ENCODE measurements around the gene EFHD2. TPM values are rescaled to one million over a fixed set of nuclear protein-coding genes. Genes with fewer than 3 reads are reported as not detected.
"Not testable (repeated sequence)": the region's sequence is repeated elsewhere in the genome, so short reads cannot be mapped to it uniquely, and the experiment has no call there.

The EFHD2 gene
- total and polyA plus RNA-seq, 5 experiments from 2014 or later: 25.3 to 129 (median 27.6) TPM

DNA sequence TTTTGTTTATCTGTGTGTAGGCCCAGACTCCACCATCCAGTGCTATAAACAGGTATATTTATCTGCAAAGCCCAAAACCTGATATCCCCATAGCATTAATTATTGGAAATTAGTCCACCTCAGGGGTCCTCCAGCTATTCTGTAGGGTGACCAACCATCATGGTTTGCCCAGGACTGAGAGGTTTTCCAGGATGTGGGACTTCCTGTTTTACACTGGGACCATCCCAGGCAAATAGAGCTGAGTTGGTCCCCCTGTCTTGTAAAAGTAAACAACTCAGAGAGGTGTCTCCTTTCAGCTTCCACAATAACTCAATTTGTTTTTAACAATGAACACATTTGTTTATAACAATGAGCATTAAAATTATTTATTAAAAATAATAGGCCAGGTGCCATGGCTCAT lies 58.5 kb downstream of the EFHD2 start:
- H3K36me3 Mint-ChIP-seq: no peaks in the 10 kb centered on the region
- POLR2A ChIA-PET: no interaction called here
- H3K4me3 Mint-ChIP-seq: no peak overlapping the region
- no peaks in the 10 kb centered on the region for H3K4me1 Mint-ChIP-seq
- DNase-seq: no peak
- peaks cover 0 to 7% (median 0%) of the 10 kb centered on the region in 5 donors for H3K27me3 Mint-ChIP-seq
- H3K9me3 Mint-ChIP-seq: no peaks in the 10 kb centered on the region
- H3K27ac Mint-ChIP-seq: no peak overlapping the region
- no peak for ATAC-seq

DNA sequence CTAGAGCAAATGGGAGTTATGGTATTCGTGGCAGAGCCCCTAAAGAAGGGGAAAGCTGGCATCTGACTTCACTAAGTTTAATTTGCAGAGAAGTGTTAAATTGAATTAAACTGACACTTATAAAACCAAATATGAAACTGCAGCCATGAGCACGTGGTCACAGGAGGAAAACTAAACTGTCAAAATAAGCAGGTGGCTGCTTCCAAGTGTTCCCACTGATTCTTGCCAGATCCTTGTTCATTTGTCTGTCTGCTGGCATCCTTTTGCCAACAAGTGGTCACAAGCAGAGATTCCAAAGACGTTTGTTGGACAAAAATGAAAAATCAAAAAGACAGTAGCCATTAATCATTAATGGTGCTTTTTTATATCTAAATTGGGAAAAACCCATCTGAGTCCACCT lies 59.7 kb downstream of the EFHD2 start:
- no peak overlapping the region for H3K4me3 Mint-ChIP-seq
- H3K27ac Mint-ChIP-seq: no peak overlapping the region
- POLR2A ChIA-PET: no interaction called here

DNA sequence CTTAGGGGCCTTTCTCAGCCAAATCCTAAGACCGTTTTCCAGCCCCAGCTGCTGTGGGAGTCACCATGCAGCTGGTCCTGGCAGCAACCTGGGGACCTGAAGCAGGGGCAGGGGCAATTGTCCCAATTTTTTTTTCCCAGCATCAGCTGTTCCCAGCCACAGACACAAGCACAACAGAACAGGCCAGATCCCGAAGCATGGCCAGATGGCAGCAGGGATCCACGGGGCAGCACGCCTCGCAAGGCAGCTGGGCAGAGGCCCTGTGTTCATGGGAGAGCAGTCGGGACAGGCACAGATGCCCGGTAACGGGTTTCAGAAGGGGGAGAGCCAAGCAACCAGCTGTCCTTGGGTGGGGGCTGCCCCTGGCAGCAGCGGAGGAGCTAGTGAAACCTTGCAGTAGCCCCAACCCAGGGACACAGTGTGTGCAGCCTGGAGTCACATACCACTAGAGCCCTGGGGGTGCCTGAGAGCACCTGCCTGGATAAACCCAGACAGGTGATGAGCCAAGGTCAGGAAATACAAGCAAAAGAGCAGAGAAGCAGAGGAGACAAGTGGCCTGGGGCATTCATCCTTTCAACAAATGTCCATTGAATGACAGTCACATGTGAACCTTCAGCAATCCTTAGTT lies 60.2 kb downstream of the EFHD2 start:
- peak overlapping the region in 1 of 10 donors; percentile 74 for H3K27ac Mint-ChIP-seq
- H3K4me3 Mint-ChIP-seq, H3K27me3 Mint-ChIP-seq, H3K36me3 Mint-ChIP-seq, ATAC-seq, H3K9me3 Mint-ChIP-seq, DNase-seq, POLR2A ChIA-PET, H3K4me1 Mint-ChIP-seq: not testable (repeated sequence)

More for the DNA sequence above, 59.7 kb downstream of the EFHD2 start:
- ATAC-seq (no peak), DNase-seq (no peak)
- no peaks in the 10 kb centered on the region for H3K9me3 Mint-ChIP-seq
- H3K36me3 Mint-ChIP-seq: no peaks in the 10 kb centered on the region
- no peaks in the 10 kb centered on the region for H3K4me1 Mint-ChIP-seq
- H3K27me3 Mint-ChIP-seq: peaks cover 0 to 6% (median 0%) of the 10 kb centered on the region in 5 donors

DNA sequence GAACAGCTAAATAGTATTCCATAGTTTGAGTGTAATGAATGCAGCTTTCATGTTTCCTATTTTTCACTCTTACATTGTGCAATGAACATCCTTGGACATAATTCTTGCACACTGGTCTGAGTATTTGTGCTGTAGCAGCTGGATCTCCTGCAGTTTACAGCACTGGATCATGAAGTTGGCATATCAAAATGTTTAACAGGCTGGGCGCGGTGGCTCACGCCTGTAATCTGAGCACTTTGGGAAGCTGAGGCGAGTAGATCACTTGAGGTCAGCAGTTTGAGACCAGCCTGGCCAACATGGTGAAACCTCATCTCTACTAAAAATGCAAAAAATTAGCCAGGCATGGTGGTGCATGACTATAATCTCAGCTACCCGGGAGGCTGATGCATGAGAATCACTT lies 61.4 kb downstream of the EFHD2 start:
- POLR2A ChIA-PET, H3K4me3 Mint-ChIP-seq, H3K27ac Mint-ChIP-seq, H3K36me3 Mint-ChIP-seq, H3K27me3 Mint-ChIP-seq, ATAC-seq, H3K4me1 Mint-ChIP-seq, DNase-seq, H3K9me3 Mint-ChIP-seq: not testable (repeated sequence)

DNA sequence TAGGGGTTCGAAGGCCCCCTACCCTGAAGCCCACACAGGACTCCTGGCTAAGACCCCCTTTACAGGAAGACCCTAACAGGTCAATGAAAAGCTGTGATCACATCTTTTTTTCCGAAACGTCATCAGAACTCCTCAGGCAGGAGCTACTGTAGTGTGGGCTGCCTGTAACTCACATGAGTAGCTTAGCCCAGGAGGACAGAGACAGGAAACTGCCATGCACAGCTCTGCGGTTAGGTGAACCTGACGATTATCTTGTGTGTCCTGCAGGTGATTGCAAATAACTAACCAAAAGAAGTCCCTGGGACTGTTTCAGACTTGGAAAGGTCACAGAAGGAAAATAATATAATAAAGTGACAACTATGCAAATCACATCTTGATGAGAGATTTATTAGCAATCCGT lies 62.0 kb downstream of the EFHD2 start:
- H3K27me3 Mint-ChIP-seq, H3K27ac Mint-ChIP-seq, H3K36me3 Mint-ChIP-seq, H3K4me3 Mint-ChIP-seq, ATAC-seq, H3K4me1 Mint-ChIP-seq, POLR2A ChIA-PET, DNase-seq, H3K9me3 Mint-ChIP-seq: not testable (repeated sequence)

DNA sequence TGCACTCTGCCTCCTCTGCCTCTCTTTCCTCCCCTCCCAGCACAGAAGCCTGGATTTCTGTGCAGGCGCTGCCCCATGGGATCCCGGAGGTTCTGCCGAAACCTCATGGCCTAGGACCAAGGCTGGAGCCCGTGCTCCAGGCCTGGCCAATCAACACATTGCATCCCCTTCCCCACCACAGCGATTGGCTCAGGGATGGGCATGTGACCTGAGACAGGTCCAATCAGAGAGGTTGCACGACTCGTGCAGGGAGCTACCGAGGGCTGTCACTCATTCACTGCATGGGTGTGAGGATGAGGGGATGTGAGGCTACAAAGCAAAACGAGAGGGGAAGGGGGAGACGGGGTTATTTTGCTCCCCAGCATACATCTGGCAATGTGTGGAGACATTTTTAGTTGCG lies 62.9 kb downstream of the EFHD2 start:
- no peak overlapping the region for H3K4me3 Mint-ChIP-seq
- DNase-seq: no peak

DNA sequence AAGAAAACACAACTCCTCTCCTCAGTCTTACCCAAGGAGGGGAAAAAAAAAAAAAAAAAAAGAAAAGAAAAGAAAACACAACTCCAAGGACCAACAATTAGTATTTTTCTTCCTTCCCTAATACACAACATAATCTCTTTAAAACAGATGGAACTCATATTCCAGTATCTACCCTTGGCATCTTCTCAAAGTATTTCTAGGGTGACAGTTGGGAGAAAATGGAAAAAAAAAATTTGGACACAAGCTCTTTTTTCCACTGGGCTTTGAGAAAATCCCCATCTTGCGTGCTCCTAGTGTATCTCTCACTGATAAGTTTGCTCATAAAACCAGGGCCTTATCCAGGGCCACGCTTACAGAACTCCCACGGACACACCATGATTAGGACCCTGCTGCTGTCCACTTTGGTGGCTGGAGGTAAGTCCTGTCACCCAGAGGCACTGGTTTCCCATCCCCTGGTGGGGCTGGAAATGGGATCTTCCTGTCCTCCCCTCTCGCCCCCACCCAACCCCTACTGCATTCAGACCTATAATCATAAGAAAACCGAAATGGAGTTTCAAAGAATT lies 66.1 kb downstream of the EFHD2 start, which contains the start of gene CELA2B:
Gene CELA2B, plus strand, starts transcription at position 353 of the 563 bp plus-strand sequence. Its CDS starts 22 bp downstream, at position 375.
- Mint-ChIP-seq H3K27ac (no peak within 1 kb of the TSS), H3K27me3 (no peaks in the 10 kb centered on the region), H3K36me3 (no peaks in the 10 kb centered on the region), H3K9me3 (no peaks in the 10 kb centered on the region), H3K4me1 (no peaks in the 10 kb centered on the region), H3K4me3 (peak within 1 kb of the TSS in 1 of 10 donors; percentile 24)
- POLR2A ChIA-PET: no interaction called here
- ATAC-seq (no peak), DNase-seq (no peak)

More for the DNA sequence above, 62.9 kb downstream of the EFHD2 start:
- H3K27me3 Mint-ChIP-seq: no peaks in the 10 kb centered on the region
- no peak for ATAC-seq
- POLR2A ChIA-PET: interaction anchor here (0.6 kb wide), 1 partner anchor 173 kb away, joined by 3 read pairs; no protein-coding TSS in a partner anchor
- no peaks in the 10 kb centered on the region for H3K36me3 Mint-ChIP-seq
- H3K4me1 Mint-ChIP-seq: no peaks in the 10 kb centered on the region
- no peak overlapping the region for H3K27ac Mint-ChIP-seq
- H3K9me3 Mint-ChIP-seq: no peaks in the 10 kb centered on the region

DNA sequence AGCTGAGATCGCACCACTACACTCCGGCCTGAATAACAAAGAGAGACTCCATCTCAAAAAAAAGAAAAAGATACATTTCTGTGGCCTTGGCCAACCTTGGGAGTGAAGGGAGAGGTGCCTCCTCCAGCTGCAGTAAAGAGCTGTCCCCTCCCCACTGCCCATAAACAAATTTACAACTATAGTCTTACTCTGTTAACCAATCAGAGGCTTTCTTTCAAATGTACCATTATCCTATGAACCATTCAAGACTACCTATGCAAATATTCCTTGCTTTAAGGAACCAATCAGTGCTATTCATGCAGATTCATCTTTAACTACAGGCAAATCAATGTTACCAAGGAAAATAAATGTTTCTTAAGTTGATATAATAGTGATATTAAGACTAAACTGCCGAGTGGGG lies 67.2 kb downstream of the EFHD2 start:
- POLR2A ChIA-PET: no interaction called here
- Mint-ChIP-seq H3K4me3 (no peak overlapping the region), H3K27ac (no peak overlapping the region), H3K9me3 (no peaks in the 10 kb centered on the region), H3K27me3 (no peaks in the 10 kb centered on the region), H3K36me3 (no peaks in the 10 kb centered on the region), H3K4me1 (no peaks in the 10 kb centered on the region)
- DNase-seq: no peak
- ATAC-seq: no peak

DNA sequence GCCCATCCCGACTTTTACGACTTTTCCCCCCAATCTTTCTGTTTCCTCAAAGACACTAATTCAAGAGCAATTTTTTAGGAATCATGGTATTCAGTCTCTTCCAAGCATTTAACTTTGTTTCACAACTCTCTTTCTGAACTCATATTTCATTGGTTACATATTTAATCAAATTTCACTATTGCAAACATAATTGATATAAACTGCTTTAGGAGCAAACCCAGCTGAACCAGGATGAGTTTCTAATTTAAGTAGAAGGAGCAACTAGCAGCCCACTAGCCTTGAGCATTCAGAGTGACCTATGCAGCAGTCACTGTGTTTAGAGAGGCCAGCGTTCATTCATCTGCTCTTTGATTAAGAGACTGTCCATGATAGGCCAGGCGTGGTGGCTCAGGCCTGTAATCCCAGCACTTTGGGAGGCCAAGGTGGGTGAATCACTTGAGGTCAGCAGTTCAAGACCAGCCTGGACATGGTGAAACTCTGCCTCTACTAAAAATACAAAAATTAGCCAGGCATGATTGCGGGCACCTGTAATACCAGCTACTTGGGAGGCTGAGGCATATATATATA lies 68.0 kb downstream of the EFHD2 start:
- ATAC-seq (no peak), DNase-seq (no peak)
- H3K4me3 Mint-ChIP-seq: no peak overlapping the region
- no peaks in the 10 kb centered on the region for H3K4me1 Mint-ChIP-seq
- H3K27me3 Mint-ChIP-seq: no peaks in the 10 kb centered on the region
- no peaks in the 10 kb centered on the region for H3K36me3 Mint-ChIP-seq
- no peak overlapping the region for H3K27ac Mint-ChIP-seq
- H3K9me3 Mint-ChIP-seq: no peaks in the 10 kb centered on the region
- POLR2A ChIA-PET: no interaction called here

Other genes starting within 250 kb of the EFHD2 start
- not detected for gene FHAD1, start 162.7 kb upstream of the EFHD2 start, total RNA-seq
- not detected for gene FHAD1, start 162.7 kb upstream of the EFHD2 start, polyA plus RNA-seq
- under 1 TPM in 1 of 2 experiments, not detected in 1; 0.78 TPM for gene CTRC, start 28.6 kb downstream of the EFHD2 start, total RNA-seq
- under 1 TPM in 1 of 3 donors, not detected in 2; 0.62 TPM for gene CTRC, start 28.6 kb downstream of the EFHD2 start, polyA plus RNA-seq
- gene CELA2A, start 46.8 kb downstream of the EFHD2 start, total RNA-seq: not detected
- gene CELA2A, start 46.8 kb downstream of the EFHD2 start, polyA plus RNA-seq: not detected
- gene CELA2B, start 66.2 kb downstream of the EFHD2 start, total RNA-seq: not detected
- not detected for gene CELA2B, start 66.2 kb downstream of the EFHD2 start, polyA plus RNA-seq
- 10 to 100 TPM; 13.4 to 15.9 TPM for gene CASP9, start 114.3 kb downstream of the EFHD2 start, total RNA-seq
- gene CASP9, start 114.3 kb downstream of the EFHD2 start, polyA plus RNA-seq: 1 to 10 TPM; 8.0 to 8.6 (median 8.4) TPM
- gene DNAJC16, start 117.0 kb downstream of the EFHD2 start, total RNA-seq: 10 to 100 TPM; 24.8 to 30.0 TPM
- gene DNAJC16, start 117.0 kb downstream of the EFHD2 start, polyA plus RNA-seq: 1 to 10 TPM; 5.0 to 9.7 (median 7.1) TPM
- gene AGMAT, start 175.2 kb downstream of the EFHD2 start, total RNA-seq: 10 to 100 TPM; 11.0 to 11.3 TPM
- gene AGMAT, start 175.2 kb downstream of the EFHD2 start, polyA plus RNA-seq: 10 to 100 TPM in 2 of 3 donors, 1 to 10 TPM in 1; 9.0 to 15.5 (median 14.4) TPM
- 10 to 100 TPM; 40.7 to 47.1 TPM for gene DDI2, start 207.6 kb downstream of the EFHD2 start, total RNA-seq
- gene DDI2, start 207.6 kb downstream of the EFHD2 start, polyA plus RNA-seq: 1 to 10 TPM; 4.5 to 6.1 (median 5.0) TPM

Measured in naive thymus-derived CD8-positive, alpha-beta T cell (primary cell).